ENCODE results near the gene SLC25A34.

SLC25A34 gene

DNA sequence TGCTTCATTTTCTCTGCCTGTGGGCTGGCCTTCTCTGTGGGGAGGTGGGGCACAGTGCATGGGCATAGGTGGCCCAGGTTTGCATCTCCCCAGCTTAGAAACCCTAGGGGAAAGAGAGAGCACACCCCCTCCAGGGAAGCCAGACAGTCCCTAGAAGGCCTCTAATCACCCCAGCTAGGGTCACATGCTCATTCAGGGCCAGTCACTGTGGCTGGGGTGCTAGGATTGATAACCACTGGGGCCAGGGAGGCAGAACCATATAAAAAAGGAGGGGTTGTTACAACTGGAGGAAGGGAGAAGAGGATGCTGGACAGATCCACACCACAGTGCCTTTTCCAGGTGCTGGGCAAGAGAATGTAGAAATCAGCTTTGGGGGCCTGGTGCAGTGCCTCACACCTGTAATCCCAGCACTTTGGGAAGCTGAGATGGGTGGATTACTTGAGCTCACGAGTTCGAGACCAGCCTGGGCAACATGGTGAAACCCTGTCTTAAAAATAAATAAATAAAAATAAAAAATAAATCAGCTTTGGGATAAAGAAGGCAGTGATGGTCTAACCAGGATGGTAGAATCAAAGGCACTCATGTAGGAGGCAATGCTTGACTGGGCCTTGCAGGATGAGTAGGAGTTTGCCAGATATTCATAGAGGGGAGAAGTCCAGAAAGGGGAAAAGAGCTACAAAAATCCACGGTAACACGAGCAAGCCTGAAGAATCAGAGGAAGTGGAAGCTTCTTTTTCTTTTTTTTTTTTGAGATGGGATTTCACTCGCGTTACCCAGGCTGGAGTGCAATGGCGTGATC, 42.0 kb downstream of the SLC25A34 start:
- no peak for DNase-seq

DNA sequence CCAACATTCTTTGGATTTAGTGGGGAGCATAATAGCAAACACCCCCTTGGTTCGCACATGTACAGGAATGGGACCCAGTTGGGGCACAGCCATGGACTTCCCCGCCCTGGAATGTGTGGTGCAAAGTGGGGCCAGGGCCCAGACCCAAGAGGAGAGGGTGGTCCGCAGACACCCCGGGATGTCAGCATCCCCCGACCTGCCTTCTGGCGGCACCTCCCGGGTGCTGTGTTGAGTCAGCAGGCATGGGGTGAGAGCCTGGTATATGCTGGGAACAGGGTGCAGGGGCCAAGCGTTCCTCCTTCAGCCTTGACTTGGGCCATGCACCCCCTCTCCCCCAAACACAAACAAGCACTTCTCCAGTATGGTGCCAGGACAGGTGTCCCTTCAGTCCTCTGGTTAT, 49.6 kb downstream of the SLC25A34 start:
- no peak for DNase-seq

DNA sequence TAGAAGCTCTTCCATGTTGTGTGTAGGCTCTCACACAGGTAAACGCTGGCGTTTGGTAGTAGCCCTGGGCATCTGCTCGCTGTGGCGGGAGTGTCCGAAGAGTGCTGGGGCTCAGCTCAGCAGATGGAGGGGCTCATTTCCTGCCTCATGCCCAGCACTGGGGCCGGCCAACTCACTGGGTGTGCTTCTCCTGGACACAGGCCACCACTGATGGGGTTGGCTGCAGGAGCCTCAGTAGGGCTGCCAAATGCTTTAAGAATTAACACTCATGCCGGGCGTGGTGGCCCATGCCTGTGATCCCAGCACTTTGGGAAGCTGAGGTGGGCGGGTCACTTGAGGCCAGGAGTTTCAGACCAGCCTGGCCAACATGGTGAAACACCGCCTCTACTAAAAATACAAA, 50.5 kb downstream of the SLC25A34 start:
- DNase-seq, result no peak

DNA sequence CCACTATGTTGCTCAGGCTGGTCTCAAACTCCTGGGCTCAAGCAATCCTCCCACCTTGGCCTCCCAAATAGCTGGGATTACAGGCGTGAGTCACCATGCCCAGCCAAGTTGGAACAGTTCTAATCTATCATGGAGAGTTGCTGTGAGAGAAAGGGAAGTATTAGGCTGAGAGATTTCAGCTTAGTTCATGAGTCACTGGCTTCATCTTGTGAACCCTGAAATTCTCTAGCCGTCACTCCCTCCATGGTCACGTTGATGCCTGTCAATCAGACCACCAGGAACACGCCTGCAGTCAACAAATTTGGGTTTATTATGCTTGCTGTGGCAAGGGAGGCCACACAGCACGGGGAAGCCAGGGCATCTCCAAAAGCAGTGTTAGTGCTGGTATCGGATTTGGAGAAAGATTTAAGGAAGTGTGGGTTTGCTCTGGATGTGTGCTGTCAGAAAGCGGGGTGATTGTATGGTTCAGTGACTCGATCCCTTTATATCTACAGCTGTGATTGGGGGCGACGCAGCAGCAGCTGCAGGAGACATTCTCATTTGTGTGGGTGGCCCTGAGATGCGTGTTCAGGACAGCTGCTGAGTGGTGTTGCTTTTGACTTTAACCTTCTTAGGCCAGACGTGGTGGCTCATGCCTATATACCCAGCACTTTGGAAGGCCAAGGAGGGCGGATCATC, 52.7 kb downstream of the SLC25A34 start:
- DNase-seq, result peak in 1 of 2 donors; percentile 24
